ENCODE measurements around the gene DET1. TPM values are rescaled to one million over a fixed set of nuclear protein-coding genes. Genes with fewer than 3 reads are reported as not detected.

Gene DET1
- polyA plus RNA-seq, 1 of the 3 experiments (the other 2 are of a cell fraction) = 4.5 TPM

DNA sequence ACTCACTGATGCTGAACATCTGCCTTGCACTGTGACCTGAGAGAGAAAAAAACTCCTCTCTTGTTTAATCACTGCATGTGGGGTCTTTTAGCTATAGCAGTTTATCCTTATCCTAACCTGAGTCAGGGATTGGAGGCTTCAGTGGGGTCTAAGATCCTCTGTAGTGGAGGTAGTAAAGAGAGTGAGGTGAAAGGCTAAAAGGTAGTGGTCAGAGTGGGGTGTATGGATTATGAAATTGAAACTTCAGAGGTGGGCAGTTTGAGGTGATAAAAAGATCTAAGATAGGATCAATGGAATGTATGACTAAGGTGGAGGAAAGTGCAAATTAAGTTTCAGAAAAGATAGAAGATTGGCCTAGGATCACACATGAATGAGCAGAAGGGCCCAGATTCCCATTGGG lies 36.5 kb downstream of the DET1 start:
- DNase-seq = no peak
- TF ChIP-seq RAD21 (IDR thresholded peaks at IDR 0.05; ENCODE audit: low read length) (no peak), TAF1 (IDR thresholded peaks at IDR 0.05; ENCODE audit: borderline replicate concordance, low read depth, low read length) (no peak), RFX5 (IDR thresholded peaks at IDR 0.05; ENCODE audit: low read length) (no peak), RCOR1 (IDR thresholded peaks at IDR 0.05; ENCODE audit: low read length) (no peak), RXRA (IDR thresholded peaks at IDR 0.05; ENCODE audit: borderline replicate concordance, low read depth) (no peak), MAX (IDR thresholded peaks at IDR 0.05; ENCODE audit: low read depth) (no peak), MXI1 (IDR thresholded peaks at IDR 0.05; ENCODE audit: low read depth, low read length) (no peak), GABPA (IDR thresholded peaks at IDR 0.05; ENCODE audit: low read depth) (no peak), CHD2 (IDR thresholded peaks at IDR 0.05; ENCODE audit: low read length, partially characterized antibody) (no peak), MEF2A (IDR thresholded peaks at IDR 0.05; ENCODE audit: borderline replicate concordance, low read depth) (no peak), TEAD4 (IDR thresholded peaks at IDR 0.05; ENCODE audit: borderline replicate concordance, insufficient read depth) (no peak), USF2 (IDR thresholded peaks at IDR 0.05; ENCODE audit: borderline replicate concordance, low read depth, low read length) (no peak), CTCF (IDR thresholded peaks at IDR 0.05) (no peak)
- TF ChIP-seq, protein P1, sequence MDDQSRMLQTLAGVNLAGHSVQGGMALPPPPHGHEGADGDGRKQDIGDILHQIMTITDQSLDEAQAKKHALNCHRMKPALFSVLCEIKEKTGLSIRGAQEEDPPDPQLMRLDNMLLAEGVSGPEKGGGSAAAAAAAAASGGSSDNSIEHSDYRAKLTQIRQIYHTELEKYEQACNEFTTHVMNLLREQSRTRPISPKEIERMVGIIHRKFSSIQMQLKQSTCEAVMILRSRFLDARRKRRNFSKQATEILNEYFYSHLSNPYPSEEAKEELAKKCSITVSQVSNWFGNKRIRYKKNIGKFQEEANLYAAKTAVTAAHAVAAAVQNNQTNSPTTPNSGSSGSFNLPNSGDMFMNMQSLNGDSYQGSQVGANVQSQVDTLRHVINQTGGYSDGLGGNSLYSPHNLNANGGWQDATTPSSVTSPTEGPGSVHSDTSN (IDR thresholded peaks at IDR 0.05) = no peak
- TF ChIP-seq, protein P2, sequence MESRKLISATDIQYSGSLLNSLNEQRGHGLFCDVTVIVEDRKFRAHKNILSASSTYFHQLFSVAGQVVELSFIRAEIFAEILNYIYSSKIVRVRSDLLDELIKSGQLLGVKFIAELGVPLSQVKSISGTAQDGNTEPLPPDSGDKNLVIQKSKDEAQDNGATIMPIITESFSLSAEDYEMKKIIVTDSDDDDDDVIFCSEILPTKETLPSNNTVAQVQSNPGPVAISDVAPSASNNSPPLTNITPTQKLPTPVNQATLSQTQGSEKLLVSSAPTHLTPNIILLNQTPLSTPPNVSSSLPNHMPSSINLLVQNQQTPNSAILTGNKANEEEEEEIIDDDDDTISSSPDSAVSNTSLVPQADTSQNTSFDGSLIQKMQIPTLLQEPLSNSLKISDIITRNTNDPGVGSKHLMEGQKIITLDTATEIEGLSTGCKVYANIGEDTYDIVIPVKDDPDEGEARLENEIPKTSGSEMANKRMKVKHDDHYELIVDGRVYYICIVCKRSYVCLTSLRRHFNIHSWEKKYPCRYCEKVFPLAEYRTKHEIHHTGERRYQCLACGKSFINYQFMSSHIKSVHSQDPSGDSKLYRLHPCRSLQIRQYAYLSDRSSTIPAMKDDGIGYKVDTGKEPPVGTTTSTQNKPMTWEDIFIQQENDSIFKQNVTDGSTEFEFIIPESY (IDR thresholded peaks at IDR 0.05; ENCODE audit: borderline replicate concordance, low read depth) = no peak
- H3K27ac ChIP-seq (ENCODE audit: low read depth in 2 of 2, low read length in 1 of 2) = no peak overlapping the region
- no peak overlapping the region for H3K9ac ChIP-seq
- H4K20me1 ChIP-seq (ENCODE audit: insufficient read depth) = no peaks in the 10 kb centered on the region
- H3F3A ChIP-seq (replicated peaks; ENCODE audit: insufficient read depth) = no peaks in the 10 kb centered on the region
- H3K4me1 ChIP-seq (ENCODE audit: control insufficient read depth in 1 of 2, insufficient read depth in 2 of 2, low read depth in 1 of 2, low read length in 1 of 2) = peaks cover 0 to 3% of the 10 kb centered on the region in 2 experiments; a peak in 1 of 4 replicates
- no peaks in the 10 kb centered on the region for H3K27me3 ChIP-seq (ENCODE audit: insufficient read depth)
- no peak overlapping the region for H3K4me3 ChIP-seq (ENCODE audit: low read depth in 2 of 2, low read length in 1 of 2)
- no peaks in the 10 kb centered on the region for H3K9me2 ChIP-seq
- CTCF ChIA-PET = interaction anchor here (1.0 kb wide), 1 partner anchor 11 kb away, joined by 3 read pairs; no protein-coding TSS in a partner anchor
- H3K36me3 ChIP-seq (replicated peaks in 1 of 2; ENCODE audit: control insufficient read depth in 1 of 2, insufficient read depth in 2 of 2, low read length in 1 of 2) = peaks cover 10 to 52% of the 10 kb centered on the region in 2 experiments
- POLR2A ChIA-PET = no interaction called here
- H2AFZ ChIP-seq (ENCODE audit: low read depth) = no peak overlapping the region
- no peak overlapping the region for H3K4me2 ChIP-seq
- H3K79me2 ChIP-seq (ENCODE audit: insufficient read depth) = no peaks in the 10 kb centered on the region
- H3K9me3 ChIP-seq = no peaks in the 10 kb centered on the region
